Fibroblast of lung (primary cell): ENCODE measurements around the gene PPP3CB. TPM values are rescaled to one million over a fixed set of nuclear protein-coding genes. Genes with fewer than 3 reads are reported as not detected.

ENCODE experiments used
- DNase-seq, 2 donors: peaks; one replicate each; pipeline versions ENCODE4 v3.0.0 to v3.0.0-alpha.2; 2010; ENCODE audit warnings: low read depth in 2 of 2
- H2AFZ ChIP-seq: 2 replicates; pipeline ENCODE4 v1.5.1; 2012; ENCODE audit warnings: low read length, control low read depth, inconsistent platforms
- H3K27ac ChIP-seq: 2 replicates; pipeline ENCODE4 v1.5.1; 2011; ENCODE audit warnings: low read length, control low read depth; ENCODE audit not compliant: insufficient read depth
- H3K27me3 ChIP-seq: 2 replicates; pipeline ENCODE4 v1.5.1; 2011; ENCODE audit warnings: mild to moderate bottlenecking, low read length; ENCODE audit not compliant: control insufficient read depth, insufficient read depth
- H3K36me3 ChIP-seq: 2 replicates; pipeline ENCODE4 v1.5.1; 2011; ENCODE audit warnings: low read length; ENCODE audit not compliant: control insufficient read depth, insufficient read depth
- H3K4me1 ChIP-seq: 2 replicates; pipeline ENCODE4 v1.5.1; 2011; ENCODE audit warnings: low read length; ENCODE audit not compliant: control insufficient read depth, insufficient read depth; ENCODE audit errors: extremely low read depth
- H3K4me2 ChIP-seq: 2 replicates; pipeline ENCODE4 v1.5.1; 2011; ENCODE audit warnings: low read length, control low read depth; ENCODE audit not compliant: insufficient read depth; ENCODE audit errors: extremely low read depth
- H3K4me3 ChIP-seq, 4 experiments: fragments of 200-600 bp in 1 of 4; sonication (generic) in 1 of 4; replicated peaks in 1 of 4; 2 replicates each; pipeline ENCODE4 v1.5.1; 2011 to 2016; ENCODE audit warnings: low read length in 4 of 4, low read depth in 3 of 4, mild to moderate bottlenecking in 3 of 4, control low read depth in 2 of 4, inconsistent platforms in 1 of 4, mixed read lengths in 1 of 4; ENCODE audit not compliant: insufficient read depth in 1 of 4; ENCODE audit errors: control extremely low read depth in 1 of 4
- H3K79me2 ChIP-seq: 2 replicates; pipeline ENCODE4 v1.5.1; 2012; ENCODE audit warnings: mild to moderate bottlenecking, low read length, inconsistent platforms; ENCODE audit not compliant: control insufficient read depth, insufficient read depth
- H3K9ac ChIP-seq: 2 replicates; pipeline ENCODE4 v1.5.1; 2011; ENCODE audit warnings: mild to moderate bottlenecking, low read length, control low read depth; ENCODE audit not compliant: insufficient read depth
- H3K9me3 ChIP-seq: 2 replicates; pipeline ENCODE4 v1.5.1; 2012; ENCODE audit warnings: low read depth, low read length; ENCODE audit not compliant: control insufficient read depth, insufficient read depth
- H4K20me1 ChIP-seq: 2 replicates; pipeline ENCODE4 v1.5.1; 2011; ENCODE audit warnings: low read length; ENCODE audit not compliant: control insufficient read depth, insufficient read depth; ENCODE audit errors: extremely low read depth
- CTCF ChIP-seq, 2 donors: IDR thresholded peaks in 1 of 2; conservative IDR thresholded peaks in 1 of 2; 1 replicate in 1 of 2; 2 replicates in 1 of 2; pipeline ENCODE4 v1.5.1; 2011 to 2012; ENCODE audit warnings: low read length in 2 of 2, control low read depth in 1 of 2, inconsistent platforms in 1 of 2, low read depth in 1 of 2, mild to moderate bottlenecking in 1 of 2
- EZH2 ChIP-seq: IDR thresholded peaks from 2 replicates; pipeline ENCODE4 v1.5.1; 2012; ENCODE audit warnings: low read length, control low read depth, mild to moderate bottlenecking; ENCODE audit errors: missing control alignments
- polyA plus RNA-seq, 2 donors: library from polyadenylated mRNA; depleted of rRNA in 1 of 2; stranded (reverse) in 1 of 2; unstranded in 1 of 2; fragments of >200 nt; gene quantifications; 2 replicates each; pipeline ENCODE4 v1.2.1, GENCODE V29; 2011 to 2012; ENCODE audit warnings: missing spikeins in 1 of 2
- total RNA-seq: library from RNA; depleted of rRNA; stranded (reverse); fragments of >200 nt; gene quantifications from 2 replicates; pipeline ENCODE4 v1.2.1, GENCODE V29; 2014

PPP3CB gene
- total and polyA plus RNA-seq, 2 donors (not counting 1 experiment from before 2014, with no cell fraction given): 27.1 to 38.8 TPM

- Histone ChIP-seq H4K20me1 (no peaks in the 10 kb centered on the region), H3K4me2 (no peak overlapping the region), H3K9ac (no peak overlapping the region), H3K4me3 (no peak overlapping the region), H3K36me3 (peaks cover 10% of the 10 kb centered on the region), H3K27me3 (no peaks in the 10 kb centered on the region), H2AFZ (no peak overlapping the region), H3K27ac (no peak overlapping the region), H3K9me3 (no peaks in the 10 kb centered on the region), H3K4me1 (no peaks in the 10 kb centered on the region), H3K79me2 (no peaks in the 10 kb centered on the region)
- TF ChIP-seq CTCF (conservative IDR thresholded peaks at IDR 0.05 in 1 of 2, IDR thresholded peaks at IDR 0.05 in 1 of 2; ENCODE audit: low read depth in 1 of 2, low read length in 2 of 2) (no peak), EZH2 (no peak)
- no peak for DNase-seq
Observed at GRCh38 chr10:73426318-73426717, 69.5 kb downstream of the PPP3CB start.

GRCh38 chr10:73424478-73424877 lies 71.3 kb downstream of the PPP3CB start:
- H3K4me2 ChIP-seq: no peak overlapping the region
- H3K27me3 ChIP-seq: no peaks in the 10 kb centered on the region
- no peaks in the 10 kb centered on the region for H3K9me3 ChIP-seq
- H3K27ac ChIP-seq: no peak overlapping the region
- H4K20me1 ChIP-seq: no peaks in the 10 kb centered on the region
- no peak overlapping the region for H3K9ac ChIP-seq
- no peak overlapping the region for H3K4me3 ChIP-seq
- peaks cover 10% of the 10 kb centered on the region for H3K36me3 ChIP-seq
- peaks cover under 1% of the 10 kb centered on the region for H3K4me1 ChIP-seq
- H3K79me2 ChIP-seq: no peaks in the 10 kb centered on the region
- H2AFZ ChIP-seq: no peak overlapping the region
- no peak for TF ChIP-seq CTCF (conservative IDR thresholded peaks at IDR 0.05 in 1 of 2, IDR thresholded peaks at IDR 0.05 in 1 of 2; ENCODE audit: low read depth in 1 of 2, low read length in 2 of 2)
- no peak for TF ChIP-seq EZH2
- DNase-seq: no peak

GRCh38 chr10:73423309-73423708 lies 72.5 kb downstream of the PPP3CB start:
- Histone ChIP-seq H3K79me2 (no peaks in the 10 kb centered on the region), H3K9me3 (no peaks in the 10 kb centered on the region), H3K27me3 (no peaks in the 10 kb centered on the region), H3K9ac (no peak overlapping the region), H4K20me1 (no peaks in the 10 kb centered on the region), H3K4me2 (no peak overlapping the region), H3K27ac (no peak overlapping the region), H3K4me1 (peaks cover 2% of the 10 kb centered on the region), H3K4me3 (no peak overlapping the region), H2AFZ (no peak overlapping the region), H3K36me3 (peaks cover 10% of the 10 kb centered on the region)
- no peak for DNase-seq
- no peak for TF ChIP-seq CTCF (conservative IDR thresholded peaks at IDR 0.05 in 1 of 2, IDR thresholded peaks at IDR 0.05 in 1 of 2; ENCODE audit: low read depth in 1 of 2, low read length in 2 of 2)
- no peak for TF ChIP-seq EZH2
